GM08714 (cell line): ENCODE results near the gene MED20.
A peak's percentile ranks its signal among the peaks of the same experiment; 100 is the strongest.

Experiments used
- H3K4me3 ChIP-seq: fragments of 200-500 bp; sonication (Bioruptor generic); 2 replicates; pipeline ENCODE4 v1.5.1; 2014; ENCODE audit warnings: mild to moderate bottlenecking, low read length, inconsistent platforms
- ZNF274 ChIP-seq: IDR thresholded peaks from 2 replicates; pipeline ENCODE4 v1.6.1; 2012; ENCODE audit warnings: mild to moderate bottlenecking, low read depth, low read length

The MED20 gene

DNA sequence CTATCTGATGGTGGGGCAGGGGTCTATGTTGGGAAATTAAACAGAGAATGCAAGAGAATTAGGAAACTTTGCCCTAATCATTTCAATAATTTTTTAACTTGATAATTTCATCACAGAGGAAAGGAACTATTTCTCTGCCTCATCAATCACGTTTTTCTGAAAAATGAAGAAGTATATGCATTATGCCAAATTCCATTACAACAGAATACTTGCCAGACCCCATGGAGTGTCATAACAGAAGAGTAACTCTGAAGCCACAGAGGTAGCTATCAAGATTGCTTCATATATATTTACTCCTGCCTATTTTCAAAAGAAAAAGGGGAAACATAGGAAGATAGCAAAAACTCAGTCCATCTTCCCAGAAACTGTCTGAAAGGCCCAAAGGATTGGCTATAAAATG, 20.1 kb downstream of the MED20 start:
- TF ChIP-seq ZNF274 = no peak
- no peak overlapping the region for H3K4me3 ChIP-seq

GRCh38 chr6:41896281-41896680, 24.7 kb downstream of the MED20 start:
- no peak for TF ChIP-seq ZNF274
- H3K4me3 ChIP-seq = peak overlapping the region; percentile 90

DNA sequence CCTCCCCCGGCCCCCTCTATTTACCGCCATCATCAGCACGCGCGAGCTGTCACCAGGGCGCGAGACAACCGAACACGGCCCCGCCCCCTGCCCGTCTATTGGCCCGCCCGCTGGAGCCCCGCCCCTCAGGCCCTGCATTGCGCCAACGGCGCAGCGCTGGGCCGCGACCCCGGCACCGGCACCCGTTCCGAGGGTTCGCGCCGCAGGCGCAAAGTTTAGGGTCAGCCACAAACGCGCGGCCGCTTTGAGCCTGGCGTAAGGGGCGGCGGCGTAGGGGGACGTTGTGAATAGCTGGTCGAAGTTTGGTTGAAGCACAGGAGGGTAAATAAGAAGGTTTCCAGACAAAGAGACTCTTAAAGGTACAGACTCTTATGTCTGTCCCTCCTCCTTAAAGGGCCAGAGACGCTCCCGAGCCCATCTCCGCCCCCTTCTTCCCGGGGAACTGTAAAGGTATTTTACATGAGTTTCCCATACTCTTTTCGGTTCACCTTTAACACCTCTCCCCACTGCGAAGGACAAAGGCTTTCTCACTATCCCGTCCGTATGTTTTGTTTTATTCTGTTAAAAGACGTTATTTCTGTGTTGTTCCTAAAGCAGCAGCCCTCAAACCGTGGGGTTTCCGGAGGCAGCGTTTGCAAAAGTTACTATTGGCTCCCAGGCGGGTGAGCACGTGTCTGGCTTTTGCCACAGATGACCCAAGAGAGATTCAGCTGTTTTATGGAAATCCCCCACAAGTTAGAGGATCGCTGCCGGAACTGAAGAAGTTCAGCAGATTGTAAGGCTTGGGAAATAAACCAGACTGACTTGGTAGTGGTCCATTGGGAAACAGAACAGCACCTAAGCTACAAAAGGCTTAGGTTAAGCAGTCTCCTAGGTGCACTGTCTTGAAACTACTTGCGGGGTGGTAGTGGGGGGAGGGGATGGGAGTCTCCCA, 25.4 kb downstream of the MED20 start, which contains the start of gene USP49:
Gene USP49, minus strand, starts transcription at position 76 of the 934 bp plus-strand sequence. CDS start 88,392 bp downstream, outside the sequence.
- H3K4me3 ChIP-seq = peak within 1 kb of the TSS; percentile 90
- no peak for TF ChIP-seq ZNF274

GRCh38 chr6:41894366-41895299, 26.3 kb downstream of the MED20 start:
- peak overlapping the region; percentile 90 for H3K4me3 ChIP-seq
- no peak for TF ChIP-seq ZNF274

- H3K4me3 ChIP-seq = no peak overlapping the region
- no peak for TF ChIP-seq ZNF274
Observed at GRCh38 chr6:41892921-41893564, 27.9 kb downstream of the MED20 start.

- H3K4me3 ChIP-seq = no peak overlapping the region
- no peak for TF ChIP-seq ZNF274
Observed at GRCh38 chr6:41887331-41887751, 33.6 kb downstream of the MED20 start.

DNA sequence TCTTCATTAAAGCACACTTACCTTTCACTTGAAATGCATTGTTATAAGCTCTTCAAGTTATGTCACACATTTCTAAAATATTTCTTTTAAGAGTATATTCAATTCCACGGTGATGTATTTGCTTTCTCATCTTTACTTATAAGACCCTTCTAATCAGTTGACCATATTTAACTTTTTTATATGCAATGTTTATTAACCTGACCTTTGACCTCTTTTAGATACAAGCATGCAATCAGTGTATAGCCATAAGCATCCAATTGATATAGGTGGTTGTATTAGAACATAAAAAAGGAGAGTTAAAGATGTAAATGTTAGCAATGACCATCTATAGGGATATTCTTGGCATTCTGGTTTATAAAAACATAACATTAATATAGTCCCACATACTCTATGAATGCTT, 35.0 kb downstream of the MED20 start:
- H3K4me3 ChIP-seq = no peak overlapping the region
- TF ChIP-seq ZNF274 = no peak

GRCh38 chr6:41884957-41885356, 36.0 kb downstream of the MED20 start:
- no peak for TF ChIP-seq ZNF274
- H3K4me3 ChIP-seq = no peak overlapping the region

- no peak overlapping the region for H3K4me3 ChIP-seq
- TF ChIP-seq ZNF274 = no peak
Observed at GRCh38 chr6:41881506-41881905, 39.4 kb downstream of the MED20 start.

- no peak overlapping the region for H3K4me3 ChIP-seq
- no peak for TF ChIP-seq ZNF274
Observed at GRCh38 chr6:41878961-41879405, 42.0 kb downstream of the MED20 start.

GRCh38 chr6:41878246-41878645, 42.7 kb downstream of the MED20 start:
- no peak overlapping the region for H3K4me3 ChIP-seq
- no peak for TF ChIP-seq ZNF274

DNA sequence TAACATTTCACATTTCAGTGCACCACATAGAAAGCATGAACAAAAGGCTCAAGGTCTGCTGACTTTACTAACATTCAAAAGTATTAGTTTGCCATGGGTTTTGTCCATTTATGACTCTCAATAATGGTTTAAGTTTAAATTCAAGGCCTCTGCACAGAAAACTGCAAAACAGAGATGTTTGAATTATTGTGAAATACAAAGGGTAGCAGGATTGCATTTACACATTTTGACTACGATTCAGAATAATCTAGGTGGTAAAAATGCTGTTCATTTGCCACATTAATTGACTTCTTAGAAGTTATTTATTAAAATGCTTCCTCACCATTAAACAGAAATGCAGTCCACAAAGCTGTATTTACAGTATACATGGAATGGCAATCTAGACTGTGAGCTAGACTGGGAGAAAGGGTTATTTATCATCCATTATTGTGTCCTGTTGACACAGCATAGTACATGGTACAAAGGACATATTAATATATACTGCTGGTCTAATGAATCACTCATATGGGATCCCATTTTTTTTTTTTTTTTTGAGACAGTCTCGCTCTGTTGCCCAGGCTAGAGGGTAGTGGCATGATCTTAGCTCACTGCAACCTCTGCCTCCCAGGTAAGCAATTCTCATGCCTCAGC, 43.8 kb downstream of the MED20 start:
- no peak for TF ChIP-seq ZNF274
- H3K4me3 ChIP-seq = no peak overlapping the region

DNA sequence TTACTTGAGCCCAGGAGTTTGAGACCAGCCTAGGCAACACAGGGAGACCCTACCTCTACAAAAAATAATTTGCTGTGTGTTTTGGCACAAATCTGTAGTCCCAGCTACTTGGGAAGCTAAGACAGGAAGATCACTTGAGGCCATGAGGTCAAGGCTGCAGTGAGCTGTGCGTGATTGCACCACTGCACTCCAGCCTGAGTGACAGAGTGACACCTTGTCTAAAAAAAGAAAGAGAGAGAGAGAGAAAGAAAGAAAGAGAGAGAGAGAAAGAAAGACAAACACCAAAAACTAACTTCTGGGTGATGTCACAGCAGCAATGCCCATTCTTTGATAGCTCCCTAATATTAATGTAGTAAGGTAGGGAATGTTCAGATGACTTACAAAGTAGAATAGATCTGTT, 46.2 kb downstream of the MED20 start:
- no peak overlapping the region for H3K4me3 ChIP-seq
- TF ChIP-seq ZNF274 = no peak

DNA sequence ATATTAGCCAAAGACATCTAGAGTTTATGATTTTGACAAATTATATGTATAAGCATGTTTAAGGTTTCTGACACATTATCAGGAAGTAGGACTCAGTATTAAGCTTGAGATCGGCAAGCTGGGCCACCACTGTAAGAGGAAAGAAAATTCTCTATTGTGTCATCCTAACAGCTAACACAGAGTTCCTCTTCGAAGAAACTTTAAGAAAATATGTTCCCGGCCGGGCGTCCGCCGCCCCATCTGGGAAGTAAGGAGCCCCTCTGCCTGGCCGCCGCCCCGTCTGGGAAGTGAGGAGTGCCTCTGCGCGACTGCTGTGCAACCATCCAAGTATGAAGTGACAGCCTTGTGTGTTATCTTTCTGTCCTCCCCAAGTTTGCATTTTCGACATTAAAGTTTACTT, 48.8 kb downstream of the MED20 start:
- H3K4me3 ChIP-seq = no peak overlapping the region
- no peak for TF ChIP-seq ZNF274

DNA sequence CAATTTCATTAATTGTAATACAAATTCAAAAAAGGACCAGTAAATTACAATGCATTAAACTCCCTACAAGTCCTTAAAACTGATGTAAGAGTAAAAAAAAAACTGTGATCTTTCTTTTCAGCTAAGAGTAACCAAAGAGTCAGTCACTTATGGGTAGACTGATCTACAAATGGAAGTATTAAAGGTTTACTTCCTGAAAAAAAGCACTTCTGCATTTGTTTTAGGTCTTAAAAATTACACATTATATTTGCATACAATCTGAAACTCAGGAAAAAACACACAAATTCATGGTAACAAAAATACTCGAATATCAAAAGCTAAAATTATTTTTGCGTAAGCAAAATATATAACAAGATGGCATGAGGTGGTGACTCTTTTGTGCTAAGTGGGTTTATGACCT, 49.2 kb downstream of the MED20 start:
- no peak overlapping the region for H3K4me3 ChIP-seq
- TF ChIP-seq ZNF274 = no peak
